Activated B cell treated with CpG ODN at 0.5 μM for 24 hours (primary cell): ENCODE data around the gene SMIM3. TPM values are rescaled to one million over a fixed set of nuclear protein-coding genes. Genes with fewer than 3 reads are reported as not detected.
A peak's percentile ranks its signal among the peaks of the same experiment; 100 is the strongest.
"Not testable (repeated sequence)": the region's sequence is repeated elsewhere in the genome, so short reads cannot be mapped to it uniquely, and the experiment has no call there.

Experiments
- ATAC-seq: fragments of 200-7000 bp; cut with Tn5 transposase; one replicate; pipeline ENCODE4 v1.10.0; 2021; ENCODE audit warnings: low read depth, mild to moderate bottlenecking, moderate library complexity
- CTCF ChIA-PET: fragments of 350-600 bp; sonication (Branson Sonifier 250); formaldehyde crosslinking; loops from one replicate; lab custom pipeline; 2021; ENCODE audit warnings: antibody characterized with exemption; lab: Charles Lee
- POLR2A ChIA-PET: fragments of 350-600 bp; sonication (Branson Sonifier 250); formaldehyde crosslinking; loops from one replicate; lab custom pipeline; 2021; ENCODE audit warnings: antibody characterized with exemption; lab: Charles Lee
- DNase-seq: peaks from one replicate; pipeline ENCODE4 v3.0.0; 2022
- H3K27ac Mint-ChIP-seq: one replicate; pipeline ENCODE4 v1.8.0; 2020; ENCODE audit warnings: mixed read lengths
- H3K27me3 Mint-ChIP-seq: one replicate; pipeline ENCODE4 v1.8.0; 2021; ENCODE audit warnings: mixed read lengths
- H3K36me3 Mint-ChIP-seq: one replicate; pipeline ENCODE4 v1.8.0; 2021; ENCODE audit warnings: low read depth, mixed read lengths
- H3K4me1 Mint-ChIP-seq: one replicate; pipeline ENCODE4 v1.8.0; 2021; ENCODE audit warnings: mixed read lengths
- H3K4me3 Mint-ChIP-seq: one replicate; pipeline ENCODE4 v1.8.0; 2020; ENCODE audit warnings: mild to moderate bottlenecking, mixed read lengths
- H3K9me3 Mint-ChIP-seq: one replicate; pipeline ENCODE4 v1.8.0; 2020; ENCODE audit warnings: mixed read lengths
- intact Hi-C: fragments of 100-400 bp; cut with micrococcal nuclease; formaldehyde crosslinking; loops from one replicate; pipeline ENCODE4 v1.15.1; 2024
- total RNA-seq: library from RNA; stranded (reverse); gene quantifications from 2 replicates; pipeline ENCODE4 v1.2.3, GENCODE V29; 2022
- TF ChIP-seq, protein P1 (sequence below): fragments of 200-600 bp; IDR thresholded peaks from one replicate; pipeline ENCODE4 v1.8.0; 2022; ENCODE audit warnings: antibody characterized with exemption, mild to moderate bottlenecking

SMIM3 gene
- total RNA-seq, 1 donor from 2014 or later: 0.22 TPM

DNA sequence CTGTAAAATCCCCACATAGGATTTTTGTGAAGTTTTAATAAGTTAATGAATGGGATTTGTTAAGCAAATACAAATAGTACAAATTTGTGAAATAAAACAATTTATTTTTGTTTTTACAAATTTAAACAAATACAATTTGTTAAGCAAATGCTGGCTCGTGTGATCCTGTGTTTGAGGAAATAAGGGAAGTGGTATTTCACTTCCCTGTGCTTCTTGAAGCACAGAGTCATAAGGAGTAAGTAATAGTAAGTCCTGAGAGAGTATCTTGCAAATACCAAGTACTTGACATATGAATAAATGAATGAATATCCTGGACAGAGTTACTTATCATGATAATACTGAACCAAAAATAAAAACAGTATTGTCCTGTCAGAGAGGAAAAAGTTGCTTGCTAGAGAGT lies 9.1 kb downstream of the SMIM3 start:
- TF ChIP-seq, protein P1, sequence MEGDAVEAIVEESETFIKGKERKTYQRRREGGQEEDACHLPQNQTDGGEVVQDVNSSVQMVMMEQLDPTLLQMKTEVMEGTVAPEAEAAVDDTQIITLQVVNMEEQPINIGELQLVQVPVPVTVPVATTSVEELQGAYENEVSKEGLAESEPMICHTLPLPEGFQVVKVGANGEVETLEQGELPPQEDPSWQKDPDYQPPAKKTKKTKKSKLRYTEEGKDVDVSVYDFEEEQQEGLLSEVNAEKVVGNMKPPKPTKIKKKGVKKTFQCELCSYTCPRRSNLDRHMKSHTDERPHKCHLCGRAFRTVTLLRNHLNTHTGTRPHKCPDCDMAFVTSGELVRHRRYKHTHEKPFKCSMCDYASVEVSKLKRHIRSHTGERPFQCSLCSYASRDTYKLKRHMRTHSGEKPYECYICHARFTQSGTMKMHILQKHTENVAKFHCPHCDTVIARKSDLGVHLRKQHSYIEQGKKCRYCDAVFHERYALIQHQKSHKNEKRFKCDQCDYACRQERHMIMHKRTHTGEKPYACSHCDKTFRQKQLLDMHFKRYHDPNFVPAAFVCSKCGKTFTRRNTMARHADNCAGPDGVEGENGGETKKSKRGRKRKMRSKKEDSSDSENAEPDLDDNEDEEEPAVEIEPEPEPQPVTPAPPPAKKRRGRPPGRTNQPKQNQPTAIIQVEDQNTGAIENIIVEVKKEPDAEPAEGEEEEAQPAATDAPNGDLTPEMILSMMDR: no peak
- no peak overlapping the region for H3K4me3 Mint-ChIP-seq
- H3K4me1 Mint-ChIP-seq: peaks cover 11% of the 10 kb centered on the region
- H3K27me3 Mint-ChIP-seq: peaks cover 38% of the 10 kb centered on the region
- no peak for DNase-seq
- intact Hi-C loops: no loop called here
- no peak for ATAC-seq
- H3K9me3 Mint-ChIP-seq: peaks cover 2% of the 10 kb centered on the region
- ChIA-PET CTCF (interaction anchor here (1.1 to 1.4 kb wide), 2 partner anchors 13 to 59 kb away, joined by 4 to 5 read pairs; no protein-coding TSS in a partner anchor), POLR2A (interaction anchor here (0.5 kb wide), 1 partner anchor 338 kb away, joined by 4 read pairs; no protein-coding TSS in a partner anchor)
- H3K36me3 Mint-ChIP-seq: no peaks in the 10 kb centered on the region
- no peak overlapping the region for H3K27ac Mint-ChIP-seq

- POLR2A ChIA-PET: no interaction called here
- DNase-seq: no peak
- Mint-ChIP-seq H3K9me3 (peaks cover 2% of the 10 kb centered on the region), H3K4me3 (no peak overlapping the region), H3K27me3 (peaks cover 42% of the 10 kb centered on the region), H3K36me3 (no peaks in the 10 kb centered on the region), H3K27ac (no peak overlapping the region), H3K4me1 (peaks cover 8% of the 10 kb centered on the region)
- TF ChIP-seq, protein P1: no peak
- no peak for ATAC-seq
- CTCF ChIA-PET: interaction anchor here (0.7 to 2.2 kb wide), 2 partner anchors 11 to 13 kb away, joined by 3 to 4 read pairs; no protein-coding TSS in a partner anchor
- intact Hi-C loops: no loop called here
These were observed 10.4 kb downstream of the SMIM3 start for GRCh38 chr5:150788977-150789376.

DNA sequence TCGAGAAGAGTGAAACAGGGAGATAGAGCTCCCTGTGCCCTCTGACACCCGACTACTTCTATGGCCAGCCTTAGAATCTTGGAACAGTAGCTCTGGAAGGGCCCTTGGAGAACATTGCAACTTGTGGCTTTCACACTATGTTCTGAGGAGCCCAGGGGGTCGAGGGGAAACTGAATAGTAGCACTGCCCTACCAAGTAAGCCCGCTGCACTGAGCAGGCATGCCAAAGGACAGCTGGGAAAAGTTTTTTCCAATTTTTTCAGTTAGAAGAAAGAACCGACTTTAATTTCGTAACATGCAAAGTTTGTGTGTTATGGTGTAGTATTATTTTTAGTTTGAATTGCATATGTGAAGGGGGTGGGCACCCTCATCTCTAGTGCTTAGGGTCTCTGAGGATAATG lies 10.9 kb downstream of the SMIM3 start:
- intact Hi-C loops: no loop called here
- POLR2A ChIA-PET: no interaction called here
- peaks cover 7% of the 10 kb centered on the region for H3K4me1 Mint-ChIP-seq

GRCh38 chr5:150789943-150790611 lies 11.5 kb downstream of the SMIM3 start:
- Mint-ChIP-seq H3K9me3 (peaks cover 2% of the 10 kb centered on the region), H3K27me3 (peaks cover 38% of the 10 kb centered on the region), H3K4me3 (no peak overlapping the region), H3K27ac (peak overlapping the region; percentile 24), H3K36me3 (no peaks in the 10 kb centered on the region), H3K4me1 (peaks cover 7% of the 10 kb centered on the region)
- intact Hi-C loops: no loop called here
- ATAC-seq (peak; percentile 54), DNase-seq (no peak)
- ChIA-PET POLR2A (no interaction called here), CTCF (interaction anchor here (2.2 kb wide), 1 partner anchor 10 kb away, joined by 4 read pairs; no protein-coding TSS in a partner anchor)
- TF ChIP-seq, protein P1: no peak

More for the DNA sequence above, 10.9 kb downstream of the SMIM3 start:
- H3K27me3 Mint-ChIP-seq: peaks cover 38% of the 10 kb centered on the region
- H3K36me3 Mint-ChIP-seq: no peaks in the 10 kb centered on the region
- no peak overlapping the region for H3K4me3 Mint-ChIP-seq
- TF ChIP-seq, protein P1: no peak
- ATAC-seq: no peak
- DNase-seq: no peak
- CTCF ChIA-PET: interaction anchor here (0.7 to 2.2 kb wide), 2 partner anchors 11 to 13 kb away, joined by 3 to 4 read pairs; no protein-coding TSS in a partner anchor
- H3K27ac Mint-ChIP-seq: no peak overlapping the region
- peaks cover 2% of the 10 kb centered on the region for H3K9me3 Mint-ChIP-seq

DNA sequence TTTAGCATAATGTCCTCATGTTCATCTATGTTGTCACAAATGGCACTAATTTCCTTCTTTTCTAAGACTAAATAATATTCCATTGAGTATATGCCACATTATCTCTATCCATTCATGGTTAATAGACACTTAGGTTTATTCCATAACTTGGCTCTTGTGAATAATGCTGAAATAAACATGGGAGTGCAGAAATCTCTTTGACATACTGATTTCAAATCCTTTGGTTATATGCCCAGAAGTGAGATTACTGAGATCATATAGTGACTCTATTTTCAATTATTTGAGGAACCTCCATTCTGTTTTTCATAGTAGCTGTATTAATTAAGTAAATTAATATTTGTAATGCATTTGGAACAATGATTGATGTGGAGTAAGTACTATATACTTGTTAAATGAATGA lies 13.0 kb downstream of the SMIM3 start:
- Mint-ChIP-seq H3K27ac (no peak overlapping the region), H3K9me3 (no peaks in the 10 kb centered on the region), H3K4me1 (peaks cover 7% of the 10 kb centered on the region), H3K4me3 (no peak overlapping the region), H3K36me3 (no peaks in the 10 kb centered on the region), H3K27me3 (peaks cover 36% of the 10 kb centered on the region)
- TF ChIP-seq, protein P1: no peak
- ChIA-PET CTCF (no interaction called here), POLR2A (no interaction called here)
- intact Hi-C loops: no loop called here
- no peak for ATAC-seq
- no peak for DNase-seq

DNA sequence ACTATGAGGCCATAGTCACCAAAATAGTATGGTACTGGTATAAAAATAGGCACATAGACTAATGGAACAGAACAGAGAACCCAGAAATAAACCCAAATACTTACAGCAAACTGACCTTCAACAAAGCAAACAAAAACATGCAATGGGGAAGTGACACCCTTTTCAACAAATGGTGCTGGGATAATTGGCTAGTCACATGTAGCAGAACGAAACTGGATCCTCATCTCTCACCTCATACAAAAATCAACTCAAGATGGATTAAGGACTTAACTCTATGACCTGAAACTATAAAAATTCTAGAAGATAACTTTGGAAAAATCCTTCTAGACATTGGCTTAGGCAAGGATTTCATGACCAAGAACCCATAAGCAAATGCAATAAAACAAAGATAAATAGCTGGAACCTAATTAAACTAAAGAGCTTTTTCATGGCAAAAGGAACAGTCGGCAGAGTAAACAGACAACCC lies 14.9 kb downstream of the SMIM3 start:
- POLR2A ChIA-PET, H3K36me3 Mint-ChIP-seq, H3K27ac Mint-ChIP-seq, ATAC-seq, H3K4me1 Mint-ChIP-seq, CTCF ChIA-PET, DNase-seq, H3K4me3 Mint-ChIP-seq, intact Hi-C loops, H3K9me3 Mint-ChIP-seq: not testable (repeated sequence)
- peaks cover 35% of the 10 kb centered on the region for H3K27me3 Mint-ChIP-seq
